Thymus (tissue), 11 donors: Measurements from ENCODE around the gene FBXL13. TPM values are rescaled to one million over a fixed set of nuclear protein-coding genes. Genes with fewer than 3 reads are reported as not detected.
"Not testable (repeated sequence)": the region's sequence is repeated elsewhere in the genome, so short reads cannot be mapped to it uniquely, and the experiment has no call there.

Experiments used
- DNase-seq, 9 donors: peaks; one replicate each; pipeline ENCODE4 v3.0.0-alpha.2; 2013; ENCODE audit warnings: low spot score in 9 of 9, low read depth in 6 of 9, missing footprints in 1 of 9
- H3K27ac ChIP-seq, 2 donors: one replicate each; pipeline ENCODE4 v1.5.1; 2013; ENCODE audit warnings: control low read depth in 1 of 2, low read depth in 1 of 2, low read length in 1 of 2, mild to moderate bottlenecking in 1 of 2, moderate library complexity in 1 of 2
- H3K27me3 ChIP-seq, 2 donors: one replicate each; pipeline ENCODE4 v1.5.1; 2013; ENCODE audit warnings: low read length in 1 of 2; ENCODE audit not compliant: control insufficient read depth in 2 of 2, insufficient read depth in 1 of 2
- H3K36me3 ChIP-seq, 2 donors: one replicate each; pipeline ENCODE4 v1.5.1; 2013; ENCODE audit warnings: low read length in 1 of 2, mild to moderate bottlenecking in 1 of 2, moderate library complexity in 1 of 2; ENCODE audit not compliant: control insufficient read depth in 2 of 2, insufficient read depth in 2 of 2
- H3K4me1 ChIP-seq, 2 donors: one replicate each; pipeline ENCODE4 v1.5.1; 2013; ENCODE audit warnings: low read length in 2 of 2; ENCODE audit not compliant: control insufficient read depth in 2 of 2, insufficient read depth in 2 of 2
- H3K4me3 ChIP-seq, 2 donors: one replicate each; pipeline ENCODE4 v1.5.1; 2013; ENCODE audit warnings: low read length in 2 of 2, control low read depth in 1 of 2, mild to moderate bottlenecking in 1 of 2
- H3K9me3 ChIP-seq, 2 donors: one replicate each; pipeline ENCODE4 v1.5.1; 2013; ENCODE audit warnings: low read length in 1 of 2, mild to moderate bottlenecking in 1 of 2; ENCODE audit not compliant: control insufficient read depth in 2 of 2, insufficient read depth in 1 of 2
- WGBS: extraction: QIAGEN DNeasy Blood & Tissue Kit; methylation state at CpG from one replicate; pipeline ENCODE4 v1.1.7; 2013; 5-methylcytosine and 5-hydroxymethylcytosine counted together
- polyA plus RNA-seq: library from polyadenylated mRNA; stranded (reverse); fragments of 200-250 nt; gene quantifications from one replicate; pipeline ENCODE4 v1.2.3, GENCODE V29; 2013
- total RNA-seq: library from RNA; stranded (reverse); fragments of 120-200 nt; gene quantifications from one replicate; pipeline ENCODE4 v1.2.4, GENCODE V29; 2013
- donor health status: healthy.

The FBXL13 gene
- total and polyA plus RNA-seq, 2 donors = 1.0 to 3.8 TPM

DNA sequence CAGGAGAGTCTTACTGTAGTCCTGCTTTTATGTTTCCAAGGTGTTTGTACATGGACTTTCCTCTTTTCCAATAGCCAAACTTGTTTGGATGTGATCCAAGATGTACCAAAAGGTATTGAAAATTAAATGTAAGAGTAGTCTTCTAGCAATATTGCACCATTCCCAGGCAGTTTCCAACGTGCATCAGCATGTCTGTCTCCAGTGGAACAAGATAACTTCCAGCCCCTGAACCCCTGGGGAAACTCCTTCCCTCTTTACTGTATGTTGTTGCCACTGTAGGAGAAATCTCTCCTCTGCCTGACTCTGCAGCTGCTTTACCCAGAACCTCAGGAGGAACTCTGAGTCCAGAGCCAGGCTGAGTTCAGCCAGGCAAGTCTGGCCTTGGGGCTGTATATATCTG is 18.8 kb upstream of the FBXL13 start:
- Histone ChIP-seq H3K4me3 (no peak overlapping the region), H3K27me3 (no peaks in the 10 kb centered on the region), H3K4me1 (no peaks in the 10 kb centered on the region), H3K36me3 (peaks cover 5 to 30% of the 10 kb centered on the region in 2 donors), H3K9me3 (no peaks in the 10 kb centered on the region), H3K27ac (no peak overlapping the region)
- no peak for DNase-seq
- WGBS = 88% methylated on average over 1 of the region's 1 CpG

DNA sequence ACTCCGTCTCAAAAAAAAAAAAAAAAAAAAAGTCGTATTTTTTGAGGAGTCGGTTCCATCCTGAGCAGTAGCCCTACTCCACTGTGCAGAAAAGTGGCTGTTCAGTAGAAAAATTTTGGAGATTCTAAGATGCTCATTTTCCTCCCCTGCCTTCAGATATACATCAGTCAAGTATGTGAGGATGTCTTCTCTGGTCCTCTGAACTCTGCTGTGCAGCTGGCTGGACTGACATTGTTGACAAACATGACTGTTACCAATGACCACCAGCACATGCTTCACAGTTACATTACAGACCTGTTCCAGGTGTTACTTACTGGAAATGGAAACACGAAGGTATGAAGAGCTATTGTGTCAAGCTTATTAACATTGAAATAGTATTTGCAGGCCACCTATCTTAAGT is 17.7 kb upstream of the FBXL13 start:
- 87% methylated on average over 4 of the region's 4 CpGs for WGBS
- H3K36me3 ChIP-seq = peaks cover 5 to 30% of the 10 kb centered on the region in 2 donors
- not testable (repeated sequence) for H3K4me3 ChIP-seq, H3K27ac ChIP-seq, H3K27me3 ChIP-seq, H3K9me3 ChIP-seq, DNase-seq, H3K4me1 ChIP-seq

DNA sequence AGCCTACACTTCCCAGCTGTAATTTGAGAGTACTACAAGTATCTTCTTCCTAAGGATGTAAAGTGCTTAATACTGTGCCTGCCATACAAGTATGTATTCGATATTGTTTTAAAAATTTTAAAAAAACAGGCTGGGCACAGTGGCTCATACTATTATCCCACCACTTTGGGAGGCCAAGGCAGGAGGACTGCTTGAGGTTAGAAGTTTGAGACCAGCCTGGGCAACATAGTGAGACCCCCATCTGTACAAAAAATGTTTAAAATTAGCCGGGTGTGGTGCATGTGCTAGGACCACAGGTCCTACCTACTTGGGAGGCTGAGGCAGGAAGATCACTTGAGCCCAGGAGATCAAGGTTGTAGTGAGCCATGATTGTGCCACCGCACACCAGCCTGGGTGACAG is 8.6 kb upstream of the FBXL13 start:
- DNase-seq = no peak
- H3K27me3 ChIP-seq = no peaks in the 10 kb centered on the region
- no peaks in the 10 kb centered on the region for H3K9me3 ChIP-seq
- WGBS = 97% methylated on average over 3 of the region's 3 CpGs
- peaks cover 0 to 2% of the 10 kb centered on the region in 2 donors for H3K4me1 ChIP-seq
- no peak overlapping the region for H3K27ac ChIP-seq
- no peak overlapping the region for H3K4me3 ChIP-seq
- peaks cover 0 to 16% of the 10 kb centered on the region in 2 donors for H3K36me3 ChIP-seq

DNA sequence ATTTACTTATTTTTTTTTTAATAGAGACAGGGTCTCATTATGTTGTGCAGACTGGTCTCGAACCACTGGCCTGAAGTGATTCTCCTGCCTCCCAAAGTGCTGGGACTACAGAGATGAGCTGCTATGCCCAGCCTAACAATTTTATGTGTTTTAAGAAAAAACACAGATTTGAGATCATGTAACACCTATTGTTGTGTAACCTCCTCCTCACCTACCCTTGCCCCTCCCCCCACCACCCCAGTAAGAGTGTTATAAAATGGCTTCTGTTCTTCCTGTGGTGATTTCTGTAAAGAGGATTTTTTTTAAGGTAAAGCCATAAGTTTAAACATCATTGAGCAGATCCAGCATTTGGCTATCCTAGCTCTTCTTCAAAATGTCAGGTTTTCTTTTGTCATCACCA is 7.9 kb upstream of the FBXL13 start:
- no peaks in the 10 kb centered on the region for H3K27me3 ChIP-seq
- 97% methylated on average over 1 of the region's 1 CpG for WGBS
- no peaks in the 10 kb centered on the region for H3K9me3 ChIP-seq
- H3K27ac ChIP-seq = no peak overlapping the region
- peaks cover 0 to 2% of the 10 kb centered on the region in 2 donors for H3K4me1 ChIP-seq
- DNase-seq = no peak
- peaks cover 0 to 12% of the 10 kb centered on the region in 2 donors for H3K36me3 ChIP-seq
- no peak overlapping the region for H3K4me3 ChIP-seq

DNA sequence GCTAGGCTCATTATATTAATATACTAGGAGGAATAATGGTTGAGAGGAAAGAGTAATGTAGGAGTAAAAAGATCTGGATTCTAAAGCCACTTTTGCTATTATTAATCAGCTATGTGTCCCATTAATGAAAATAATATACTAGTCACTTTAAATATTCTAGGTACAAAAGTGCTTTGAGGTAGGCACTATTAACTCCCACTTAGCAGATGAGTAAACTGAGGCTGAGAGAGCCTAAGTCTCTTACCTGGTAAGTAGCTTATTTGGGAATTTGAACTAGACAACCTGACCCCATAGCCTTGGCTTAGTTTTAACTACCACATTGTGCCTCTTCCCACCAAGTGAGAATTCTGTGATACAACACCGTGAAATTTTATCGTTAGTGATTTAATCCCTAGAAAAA is 6.3 kb upstream of the FBXL13 start:
- Histone ChIP-seq H3K36me3 (peaks cover 0 to 12% of the 10 kb centered on the region in 2 donors), H3K27ac (no peak overlapping the region), H3K4me1 (peaks cover 8 to 10% of the 10 kb centered on the region in 2 donors), H3K4me3 (no peak overlapping the region), H3K9me3 (no peaks in the 10 kb centered on the region), H3K27me3 (no peaks in the 10 kb centered on the region)
- WGBS = 99% methylated on average over 2 of the region's 2 CpGs
- DNase-seq = no peak

DNA sequence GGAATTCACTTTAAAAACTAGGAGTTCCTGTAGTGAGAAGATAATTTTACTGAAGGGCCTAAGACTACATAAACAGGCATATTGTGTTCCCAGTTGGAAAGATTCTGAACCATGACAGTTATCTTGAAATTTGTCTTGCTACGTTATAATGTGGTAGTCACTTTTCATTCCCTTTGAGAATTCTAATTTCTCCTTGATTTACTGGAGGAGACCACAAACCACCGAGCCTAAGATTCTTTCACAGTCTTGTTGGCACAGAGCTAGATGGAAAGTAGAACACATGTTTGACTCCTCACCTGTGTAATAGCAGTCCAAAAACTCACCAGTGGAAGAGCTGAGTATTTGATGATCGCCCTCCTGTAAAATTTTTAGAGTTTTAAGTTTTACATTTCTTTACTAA is 5.2 kb upstream of the FBXL13 start:
- Histone ChIP-seq H3K36me3 (peaks cover 0 to 10% of the 10 kb centered on the region in 2 donors), H3K9me3 (no peaks in the 10 kb centered on the region), H3K4me1 (peaks cover 10 to 16% of the 10 kb centered on the region in 2 donors), H3K4me3 (no peak overlapping the region), H3K27ac (no peak overlapping the region), H3K27me3 (no peaks in the 10 kb centered on the region)
- no peak for DNase-seq
- 89% methylated on average over 3 of the region's 3 CpGs for WGBS

DNA sequence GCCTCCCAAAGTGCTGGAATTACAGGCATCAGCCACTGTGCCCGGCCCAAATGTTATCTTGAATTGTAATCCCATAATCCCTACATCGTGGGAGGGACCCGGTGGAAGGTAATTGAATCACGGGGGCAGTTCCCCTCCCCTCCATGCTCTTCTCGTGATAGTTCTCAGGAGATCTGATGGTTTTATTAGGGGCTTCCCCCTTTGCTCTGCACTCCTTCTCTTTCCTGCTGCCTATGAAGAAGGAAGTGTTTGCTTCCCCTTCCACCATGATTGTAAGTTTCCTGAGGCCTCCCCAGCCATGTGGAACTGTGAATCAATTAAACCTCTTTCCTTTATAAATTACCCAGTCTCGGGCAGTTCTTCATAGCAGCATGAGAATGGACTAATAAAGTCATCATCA is 3.6 kb upstream of the FBXL13 start:
- WGBS = 96% methylated on average over 6 of the region's 6 CpGs
- H3K4me1 ChIP-seq = peaks cover 10 to 25% of the 10 kb centered on the region in 2 donors
- H3K4me3 ChIP-seq, H3K27me3 ChIP-seq, DNase-seq, H3K27ac ChIP-seq, H3K9me3 ChIP-seq, H3K36me3 ChIP-seq: not testable (repeated sequence)

DNA sequence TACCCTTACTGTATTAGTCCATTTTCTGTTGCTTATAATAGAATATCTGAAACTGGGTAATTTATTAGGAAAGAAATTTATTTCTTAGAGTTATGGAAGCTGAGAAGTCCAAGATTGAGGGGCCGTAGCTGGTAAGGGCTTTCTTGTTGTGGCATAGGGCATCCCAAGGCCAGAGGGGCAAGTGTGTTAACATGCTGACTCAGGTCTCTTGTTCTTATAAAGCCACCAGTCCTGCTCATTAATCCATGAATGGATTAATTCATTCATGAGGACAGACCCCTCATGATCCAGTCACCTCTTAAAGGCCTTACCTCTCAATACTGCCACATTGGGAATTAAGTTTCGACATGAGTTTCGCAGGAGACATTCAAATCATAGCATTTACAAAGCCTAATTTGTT is 2.7 kb upstream of the FBXL13 start:
- over 99% methylated on average over 3 of the region's 3 CpGs for WGBS
- Histone ChIP-seq H3K4me1 (peaks cover 10 to 23% of the 10 kb centered on the region in 2 donors), H3K4me3 (no peak overlapping the region), H3K27ac (no peak overlapping the region), H3K36me3 (no peaks in the 10 kb centered on the region), H3K9me3 (no peaks in the 10 kb centered on the region), H3K27me3 (no peaks in the 10 kb centered on the region)
- no peak for DNase-seq

DNA sequence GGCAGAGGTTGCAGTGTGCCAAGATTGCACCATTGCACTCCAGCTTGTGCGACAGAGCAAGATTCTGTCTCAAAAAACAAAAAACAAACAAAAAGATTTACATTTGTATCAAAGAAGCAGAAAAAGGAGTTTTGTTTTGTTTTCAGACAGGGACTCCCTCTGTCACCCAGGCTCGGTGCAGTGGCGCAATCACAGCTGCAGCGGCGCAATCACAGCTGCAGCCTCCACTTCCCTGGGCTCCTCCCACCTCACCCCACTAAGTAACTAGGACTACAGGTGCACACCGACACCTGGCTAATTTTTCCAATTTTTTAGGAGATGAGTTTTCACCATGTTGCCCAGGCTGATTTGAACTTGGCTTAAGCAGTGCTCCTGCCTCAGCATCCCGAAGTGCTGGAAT is 2.2 kb upstream of the FBXL13 start:
- no peak overlapping the region for H3K27ac ChIP-seq
- no peak overlapping the region for H3K4me3 ChIP-seq
- H3K4me1 ChIP-seq = peaks cover 10 to 23% of the 10 kb centered on the region in 2 donors
- DNase-seq = peak in 2 of 9 donors; percentile 18 to 24
- no peaks in the 10 kb centered on the region for H3K27me3 ChIP-seq
- no peaks in the 10 kb centered on the region for H3K9me3 ChIP-seq
- 93% methylated on average over 7 of the region's 7 CpGs for WGBS
- no peaks in the 10 kb centered on the region for H3K36me3 ChIP-seq
